ENCODE measurements around the gene IGSF8. TPM values are rescaled to one million over a fixed set of nuclear protein-coding genes. Genes with fewer than 3 reads are reported as not detected.

Gene IGSF8
- total and polyA plus RNA-seq, 2 of the 8 experiments (the other 6 are each of a cell fraction or from before 2014, with no cell fraction given): 69.6 to 132 TPM

DNA sequence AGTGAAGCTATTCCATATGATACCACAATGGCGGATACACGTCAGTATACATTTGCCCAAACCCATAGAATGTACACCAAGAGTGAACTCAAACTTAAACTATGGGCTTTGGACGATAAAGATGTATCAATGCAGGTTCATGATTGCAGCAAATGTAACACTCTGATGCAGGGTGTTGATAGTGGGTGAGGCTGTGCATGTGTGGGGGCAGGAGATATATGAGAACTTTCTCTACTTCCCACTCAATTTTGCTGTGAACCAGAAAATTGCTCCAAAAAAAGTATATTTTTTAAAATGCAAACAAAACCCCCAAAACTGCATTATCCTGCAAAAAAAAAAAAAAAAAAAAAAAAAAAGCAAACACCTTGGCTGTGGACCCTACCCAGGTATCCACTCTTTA, 20.5 kb upstream of the IGSF8 start:
- H3K36me3 ChIP-seq (ENCODE audit: control insufficient read depth in 2 of 4, insufficient read depth in 4 of 4, low read length in 3 of 4): peaks cover 0 to 17% (median 11%) of the 10 kb centered on the region in 4 experiments; a peak in 3 of 8 replicates
- no peak overlapping the region for H2AFZ ChIP-seq (ENCODE audit: low read length)
- no peak overlapping the region for H2BK15ac ChIP-seq (ENCODE audit: low read length)
- H2BK120ac ChIP-seq (replicated peaks; ENCODE audit: low read depth, low read length): no peak overlapping the region
- H4K5ac ChIP-seq (ENCODE audit: insufficient read length, low read depth, low read length): no peak overlapping the region
- no peak overlapping the region for H3K23ac ChIP-seq (ENCODE audit: insufficient read length)
- DNase-seq (ENCODE audit: low read depth in 1 of 2, low spot score in 2 of 2) (no peak), FAIRE-seq (no peak)
- no peak overlapping the region for H2BK20ac ChIP-seq (ENCODE audit: low read length)
- H3K23me2 ChIP-seq (ENCODE audit: low read depth, low read length): peaks cover 8% of the 10 kb centered on the region; the same call in 1 of the 2 replicates
- no peak overlapping the region for H3K4me3 ChIP-seq (ENCODE audit: extremely low read depth in 1 of 4, insufficient read depth in 2 of 4, low read depth in 3 of 4, low read length in 4 of 4)
- H3K79me2 ChIP-seq (ENCODE audit: control insufficient read depth in 1 of 2, insufficient read depth in 2 of 2, low read length in 2 of 2): peaks cover 0 to 8% of the 10 kb centered on the region in 2 experiments; a peak in 1 of 4 replicates
- H3K14ac ChIP-seq (ENCODE audit: insufficient read length): no peak overlapping the region
- no peaks in the 10 kb centered on the region; a peak in 1 of 7 replicates for H3K27me3 ChIP-seq (replicated peaks in 1 of 4; ENCODE audit: control insufficient read depth in 3 of 4, extremely low read depth in 1 of 4, insufficient read depth in 3 of 4, low read length in 3 of 4)
- peaks cover 0 to 1% of the 10 kb centered on the region in 2 experiments for H4K20me1 ChIP-seq (replicated peaks in 1 of 2; ENCODE audit: control insufficient read depth in 1 of 2, insufficient read depth in 2 of 2, low read length in 2 of 2)
- no peak overlapping the region for H3K56ac ChIP-seq (replicated peaks; ENCODE audit: insufficient read length, low read depth, low read length)
- ChIA-PET CTCF (ENCODE audit: partially characterized antibody) (interaction anchor here (1.4 to 18.1 kb wide), 9 partner anchors 10 to 173 kb away, joined by 5 to 256 read pairs (median 12); partner anchors contain the start of gene ATP1A4), POLR2A (ENCODE audit: partially characterized antibody) (interaction anchor here (1.3 to 3.8 kb wide), 3 partner anchors 11 to 18 kb away, joined by 4 to 31 read pairs (median 12); no protein-coding TSS in a partner anchor)
- H2AK5ac ChIP-seq (ENCODE audit: low read depth, low read length): no peak overlapping the region
- H3K79me1 ChIP-seq (ENCODE audit: low read depth, low read length): peaks cover 3% of the 10 kb centered on the region; the same call in 1 of the 2 replicates
- no peak overlapping the region for H3K4me2 ChIP-seq (ENCODE audit: insufficient read depth in 1 of 2, low read depth in 2 of 2, low read length in 2 of 2)
- no peak overlapping the region for H4K91ac ChIP-seq (replicated peaks; ENCODE audit: insufficient read length, low read length)
- no peak overlapping the region for H2BK12ac ChIP-seq (ENCODE audit: low read depth, low read length)
- no peak overlapping the region for H3K4ac ChIP-seq (replicated peaks; ENCODE audit: insufficient read length, low read depth, low read length)
- H3K4me1 ChIP-seq (replicated peaks in 1 of 4; ENCODE audit: control insufficient read depth in 3 of 4, insufficient read depth in 4 of 4, low read length in 3 of 4): peaks cover 13 to 38% (median 26%) of the 10 kb centered on the region in 4 experiments
- no peak overlapping the region for H3K18ac ChIP-seq (ENCODE audit: extremely low read depth, low read length)
- no peaks in the 10 kb centered on the region for H3K9me3 ChIP-seq (ENCODE audit: insufficient read depth in 2 of 2, low read depth in 1 of 2, low read length in 1 of 2)
- no peak overlapping the region for H2BK5ac ChIP-seq (ENCODE audit: low read depth, low read length)
- TF ChIP-seq JUND (IDR thresholded peaks at IDR 0.05; ENCODE audit: low read length) (no peak), HDAC2 (IDR thresholded peaks at IDR 0.05; ENCODE audit: borderline replicate concordance in 1 of 2, low read depth in 2 of 2, low read length in 2 of 2) (no peak), ATF3 (IDR thresholded peaks at IDR 0.05; ENCODE audit: insufficient read depth, low read depth, low read length) (no peak), KDM1A (IDR thresholded peaks at IDR 0.05; ENCODE audit: borderline replicate concordance, low read length) (no peak), ASH2L (IDR thresholded peaks at IDR 0.05; ENCODE audit: low read length) (no peak), BRCA1 (IDR thresholded peaks at IDR 0.05; ENCODE audit: low read depth, low read length) (no peak), CEBPB (IDR thresholded peaks at IDR 0.05; ENCODE audit: low read depth, low read length) (no peak), GTF2F1 (IDR thresholded peaks at IDR 0.05; ENCODE audit: borderline replicate concordance, low read depth, low read length) (no peak)
- no peak overlapping the region for H4K8ac ChIP-seq (ENCODE audit: extremely low read depth, insufficient read depth, low read length)
- H3K9ac ChIP-seq (replicated peaks in 1 of 4; ENCODE audit: extremely low read depth in 1 of 4, low read depth in 3 of 4, low read length in 3 of 4): no peak overlapping the region
- H3K27ac ChIP-seq (ENCODE audit: low read depth, low read length): no peak overlapping the region
- WGBS, 2 experiments (ENCODE audit: extremely low coverage in 1 of 2, insufficient coverage in 1 of 2, insufficient read length in 1 of 2, insufficient replicate concordance in 2 of 2, low coverage in 1 of 2, low lambda C conversion rate in 2 of 2, missing lambda C conversion rate in 1 of 2): 91% methylated on average over 3 of the region's 3 CpGs; no CpG with 5 or more reads in 1 of the 2 experiments

All from H1 (cell line).